Left forelimb (tissue), 1 donor: ENCODE results near the gene RCAN1.
"Not testable (repeated sequence)": the region's sequence is repeated elsewhere in the genome, so short reads cannot be mapped to it uniquely, and the experiment has no call there.

Source experiments
- DNase-seq: peaks from one replicate; pipeline ENCODE4 v3.0.0-alpha.2; 2018; ENCODE audit warnings: low spot score

RCAN1 gene

DNA sequence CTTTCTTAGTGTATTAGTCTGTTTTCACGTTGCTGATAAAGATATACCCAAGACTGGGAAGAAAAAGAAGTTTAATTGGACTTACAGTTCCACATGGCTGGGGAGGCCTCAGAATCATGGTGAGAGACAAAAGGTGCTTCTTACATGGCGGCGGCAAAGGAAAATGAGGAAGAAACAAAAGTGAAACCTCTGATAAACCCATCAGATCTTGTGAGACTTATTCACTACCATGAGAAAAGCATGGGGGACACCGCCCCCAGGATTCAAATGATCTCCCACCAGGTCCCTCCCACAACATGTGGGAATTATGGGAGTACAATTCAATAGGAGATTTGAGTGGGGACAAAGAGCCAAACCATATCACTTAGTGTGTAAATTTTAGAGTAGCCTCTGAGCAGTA, 46.1 kb downstream of the RCAN1 start:
- not testable (repeated sequence) for DNase-seq

DNA sequence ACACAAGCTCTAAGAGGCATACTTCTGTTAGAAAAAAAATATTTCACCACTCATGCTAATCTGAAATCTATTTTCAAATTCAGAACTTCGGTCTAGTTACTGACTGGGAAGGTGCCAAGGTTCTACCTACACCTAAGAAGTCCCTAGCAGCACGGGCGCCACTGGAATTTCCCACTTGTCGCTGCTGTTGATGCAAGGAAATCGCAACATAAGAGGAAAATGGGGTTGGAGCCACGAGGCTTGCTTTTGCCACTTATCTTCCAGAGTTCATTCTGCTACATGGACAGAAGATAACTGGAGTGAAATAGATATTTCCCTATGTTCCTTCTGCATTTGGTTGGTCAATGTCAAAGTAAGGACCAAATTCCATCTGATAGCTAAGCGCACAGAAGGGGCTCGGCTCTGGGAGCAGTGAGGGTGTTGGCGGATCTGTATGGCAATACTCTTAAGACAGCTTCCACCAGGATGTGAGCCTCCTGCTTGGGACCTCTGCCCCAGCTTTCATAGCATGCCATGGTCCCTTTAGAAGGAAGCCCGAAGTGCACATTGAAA, 47.2 kb downstream of the RCAN1 start:
- DNase-seq, result no peak

DNA sequence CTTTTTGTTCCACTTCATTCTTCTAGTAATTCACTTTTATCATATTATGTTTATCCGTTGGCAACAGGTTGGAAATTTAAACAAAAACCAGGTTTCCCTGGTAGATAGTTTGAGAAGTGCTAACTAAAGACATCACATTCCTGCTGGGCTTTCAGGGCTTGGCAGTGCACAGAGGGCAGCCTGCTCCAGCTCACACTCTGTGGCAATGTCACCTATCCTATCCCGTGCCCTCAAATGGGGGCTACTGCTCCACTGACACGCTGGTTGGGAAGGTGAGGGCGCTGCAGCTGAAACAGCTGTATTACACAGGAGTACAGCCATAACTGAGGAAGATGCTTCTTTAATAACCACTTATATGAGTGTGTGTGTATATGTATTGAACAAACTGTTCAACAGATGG, 49.7 kb downstream of the RCAN1 start:
- no peak for DNase-seq

DNA sequence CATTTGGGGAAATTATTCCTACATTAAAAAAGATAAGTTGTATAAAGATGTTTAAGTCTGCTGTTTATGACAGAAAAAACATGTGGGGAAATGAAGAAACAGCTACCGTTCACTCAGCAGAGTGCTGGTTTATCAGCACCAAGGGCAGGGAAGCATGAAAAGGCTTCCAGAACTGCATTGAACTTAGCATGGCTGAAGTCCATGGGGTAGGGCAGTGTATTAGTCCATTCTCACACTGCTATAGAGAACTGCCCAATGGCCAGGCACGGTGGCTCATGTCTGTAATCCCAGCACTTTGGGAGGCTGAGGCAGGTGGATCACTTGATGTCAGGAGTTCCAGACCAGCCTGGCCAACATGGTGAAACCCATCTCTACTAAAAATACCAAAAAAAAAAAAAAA, 51.5 kb downstream of the RCAN1 start:
- DNase-seq, result not testable (repeated sequence)

DNA sequence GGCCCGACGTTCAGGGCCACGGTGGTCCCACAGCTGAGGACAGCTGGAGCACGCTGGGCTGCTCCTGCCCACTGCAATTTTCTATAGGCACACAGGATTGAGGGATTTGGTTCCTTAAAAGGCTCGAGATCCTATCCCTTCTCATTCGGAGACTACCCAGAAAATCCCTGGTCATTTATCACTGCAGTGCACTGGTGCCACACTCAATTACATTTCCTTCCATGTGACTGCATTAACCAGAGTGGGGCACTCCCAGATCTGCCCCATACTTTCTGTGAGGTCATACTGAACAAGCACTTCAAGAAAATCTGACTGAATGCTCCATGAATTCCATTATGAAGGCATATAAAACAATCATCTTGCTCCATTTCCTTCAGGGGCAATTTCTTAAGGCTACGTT, 53.1 kb downstream of the RCAN1 start:
- no peak for DNase-seq

DNA sequence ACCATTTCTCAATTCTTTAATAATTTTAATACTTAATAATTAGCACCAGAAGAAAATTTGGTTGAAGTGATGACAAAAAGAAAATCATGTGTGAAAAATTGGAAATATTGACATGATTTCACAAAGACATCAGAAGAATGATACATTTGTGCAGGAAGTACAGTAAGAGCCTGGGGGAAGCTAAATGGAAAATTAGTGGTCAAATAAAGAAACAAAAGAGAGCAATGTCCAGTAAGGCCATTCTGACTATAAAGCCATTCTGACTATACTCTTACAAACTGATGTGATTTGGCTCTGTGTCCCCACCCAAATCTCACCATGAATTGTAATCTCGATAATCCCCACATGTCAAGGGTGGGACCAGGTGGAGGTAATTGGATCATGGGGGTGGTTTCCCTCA, 54.3 kb downstream of the RCAN1 start:
- no peak for DNase-seq

DNA sequence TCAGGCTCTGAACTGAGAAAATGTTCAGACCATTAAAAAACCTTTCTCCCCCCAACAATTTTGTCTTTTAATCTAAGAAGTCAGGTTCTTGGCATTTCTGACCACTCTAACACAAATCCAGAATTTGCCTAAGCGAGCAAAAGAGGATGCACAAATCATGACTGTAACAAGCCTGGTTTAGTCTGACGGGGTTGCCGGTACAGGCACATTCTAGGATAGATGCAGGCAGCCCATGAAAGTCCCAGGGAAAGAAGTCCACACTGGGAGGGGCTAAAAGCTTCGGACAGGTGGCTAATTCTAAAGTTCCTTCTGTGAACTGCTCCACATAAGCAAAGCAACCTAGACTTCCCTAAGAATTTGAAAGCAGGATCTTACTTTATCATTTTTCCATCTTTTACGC, 54.9 kb downstream of the RCAN1 start:
- DNase-seq, result no peak

DNA sequence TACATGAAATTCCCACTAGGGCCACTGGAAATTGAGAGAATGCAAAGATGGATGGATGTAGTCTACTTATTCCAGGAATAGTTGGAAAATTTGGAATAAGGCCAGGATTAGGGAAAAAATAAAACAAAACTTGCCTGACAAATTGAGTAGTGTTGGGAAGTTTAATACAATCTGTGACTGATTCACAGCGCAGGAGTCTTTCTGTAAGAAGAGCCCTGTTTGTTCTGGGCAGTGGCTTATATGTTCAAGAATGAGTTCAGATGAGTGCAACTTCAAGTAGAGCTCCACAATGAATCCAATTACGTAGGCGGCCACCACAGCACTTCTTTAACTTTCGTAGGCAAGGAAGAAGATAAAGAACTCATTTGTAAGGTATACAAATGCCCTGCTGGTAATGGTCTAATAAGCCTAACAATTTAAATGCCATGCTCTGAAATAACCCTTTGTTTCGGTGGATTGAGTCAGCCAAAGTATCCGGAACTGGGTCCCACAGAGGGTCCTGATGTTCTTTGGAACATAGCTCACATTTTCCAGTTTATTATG, 55.8 kb downstream of the RCAN1 start:
- no peak for DNase-seq

DNA sequence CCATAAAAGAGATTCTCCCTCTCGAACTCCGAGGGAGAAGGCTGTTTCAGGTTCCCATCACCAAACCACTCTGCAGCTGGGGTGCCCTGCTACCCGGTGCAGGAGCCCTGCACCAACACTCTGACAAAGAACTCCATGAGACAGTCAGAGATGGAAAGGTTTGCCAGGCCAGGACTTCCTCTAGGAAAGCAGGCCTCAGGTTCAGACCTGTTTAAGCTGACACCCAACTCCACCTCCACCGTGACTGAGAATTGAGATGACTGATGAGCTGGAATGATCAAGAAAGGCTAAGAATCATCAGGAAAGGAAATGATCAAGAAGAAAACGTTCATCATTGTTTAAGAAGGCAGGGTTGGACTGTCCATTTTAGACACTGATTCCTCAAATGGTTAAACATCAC, 56.7 kb downstream of the RCAN1 start:
- DNase-seq, result no peak

DNA sequence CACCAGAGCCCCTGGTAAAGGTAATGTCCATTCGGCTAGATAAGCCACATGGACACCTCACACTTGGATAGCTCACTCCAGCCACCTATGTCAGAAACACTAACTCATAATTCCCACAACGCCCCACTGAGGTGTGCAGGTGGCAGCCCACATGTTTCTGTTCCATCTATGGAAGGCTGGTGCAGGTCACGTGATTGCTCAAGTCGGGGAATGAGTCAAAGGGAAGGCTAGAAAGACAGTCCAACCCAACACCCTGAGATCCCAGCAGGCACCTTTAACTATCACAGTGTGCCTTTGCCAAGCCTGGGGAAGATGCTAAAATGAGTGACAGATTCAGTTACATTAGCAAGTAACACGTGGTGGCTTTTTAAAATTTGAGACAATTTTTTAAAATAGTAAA, 57.7 kb downstream of the RCAN1 start:
- no peak for DNase-seq

DNA sequence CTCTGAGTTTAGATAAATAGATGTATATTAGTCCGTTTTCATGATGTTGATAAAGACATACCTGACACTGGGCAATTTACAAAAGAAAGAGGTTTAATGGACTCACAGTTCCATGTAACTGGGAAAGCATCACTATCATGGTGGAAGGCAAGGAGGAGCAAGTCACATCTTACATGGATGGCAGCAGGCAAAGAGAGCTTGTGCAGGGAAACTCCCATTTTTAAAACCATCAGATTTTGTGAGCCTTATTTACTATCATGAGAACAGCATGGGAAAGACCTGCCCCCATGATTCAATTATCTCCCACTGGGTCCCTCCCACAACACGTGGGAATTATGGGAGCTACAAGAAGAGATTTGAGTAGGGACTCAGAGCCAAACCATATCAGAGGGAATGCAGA, 60.2 kb downstream of the RCAN1 start:
- DNase-seq, result not testable (repeated sequence)

DNA sequence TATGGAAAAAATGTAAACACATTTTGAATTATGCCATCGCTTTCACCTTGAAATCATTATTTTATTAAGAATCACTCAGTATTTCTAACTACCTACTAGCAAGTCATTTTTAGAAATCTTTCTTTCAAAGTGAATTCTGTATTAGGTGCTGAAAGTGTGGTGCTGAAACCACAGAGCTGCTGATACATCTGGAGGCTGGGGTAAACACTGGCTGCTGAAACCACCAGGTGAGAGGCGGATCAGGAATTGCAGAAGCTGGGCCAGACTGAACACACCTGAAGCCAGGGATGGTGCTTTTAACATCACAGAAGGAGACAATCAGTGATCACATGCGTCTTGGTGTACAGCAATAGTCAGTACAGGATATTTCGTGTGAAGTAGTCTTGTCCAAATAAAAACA, 60.7 kb downstream of the RCAN1 start:
- no peak for DNase-seq

DNA sequence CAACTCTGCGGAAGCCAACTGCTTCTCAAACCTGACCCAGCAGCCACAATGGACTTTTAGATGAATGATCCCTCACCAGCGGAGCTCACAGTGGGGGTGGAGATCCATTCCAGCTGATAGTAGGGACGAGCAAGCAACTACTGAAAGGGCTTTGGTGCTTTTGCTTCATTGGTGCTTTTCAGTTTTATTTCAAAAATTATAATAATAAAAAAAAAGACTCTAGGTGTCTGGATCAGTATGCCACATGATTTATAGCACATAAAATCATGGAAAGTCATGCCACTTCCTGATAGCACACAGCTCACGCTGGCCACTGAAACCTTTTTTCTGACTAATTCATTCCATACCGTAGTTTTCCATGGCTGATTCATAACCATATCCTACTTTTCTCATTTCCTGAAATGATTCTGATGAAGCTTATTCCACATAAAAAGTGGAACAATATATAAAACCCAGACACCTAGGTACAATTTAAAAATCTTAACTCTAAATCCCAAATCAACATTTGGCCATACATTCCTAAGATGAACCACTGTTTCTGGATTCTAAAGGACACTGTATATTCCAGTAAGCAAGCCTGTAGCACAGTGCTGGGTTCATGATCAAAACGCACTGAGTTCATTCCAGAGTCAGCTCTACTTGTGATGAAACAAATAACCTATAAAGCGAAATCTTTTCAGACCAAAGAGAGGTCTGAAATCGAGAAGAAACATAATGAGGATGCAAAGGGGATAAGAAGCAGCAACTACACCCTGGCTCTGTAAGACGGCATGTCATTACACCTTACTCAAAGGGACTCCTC, 61.6 kb downstream of the RCAN1 start:
- no peak for DNase-seq

DNA sequence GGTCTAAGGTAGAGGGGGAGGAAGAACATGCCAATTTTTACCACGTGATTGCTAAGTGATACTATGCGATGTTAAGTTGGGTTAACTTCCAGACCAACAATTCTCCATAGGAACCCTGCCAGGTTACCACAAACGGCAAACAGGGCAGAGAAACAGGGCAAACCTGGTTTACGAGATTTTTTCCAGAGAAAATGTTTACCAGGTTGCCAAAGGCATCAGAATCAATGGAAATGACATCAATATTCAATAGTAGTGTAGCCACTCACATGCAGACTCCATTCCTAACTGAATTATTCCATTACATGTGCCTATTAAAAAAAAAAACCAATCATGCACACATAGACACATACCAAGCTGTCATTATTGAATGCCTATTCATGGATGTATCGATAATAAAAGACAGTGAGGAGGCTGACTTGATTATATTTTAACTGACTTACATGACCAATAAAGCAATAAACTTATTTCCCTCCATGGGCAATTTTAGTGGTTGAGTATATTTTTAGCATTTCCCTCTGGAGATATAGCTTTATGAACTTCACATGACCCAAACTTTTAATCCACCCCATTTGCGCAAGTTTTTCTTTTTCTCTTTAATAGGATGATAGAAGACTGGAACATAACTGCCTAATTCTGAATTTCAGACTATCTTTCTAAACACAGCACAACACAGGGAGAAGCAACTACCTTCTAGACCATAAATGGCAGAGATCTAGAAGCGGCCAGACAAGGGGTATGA, 62.4 kb downstream of the RCAN1 start:
- no peak for DNase-seq

DNA sequence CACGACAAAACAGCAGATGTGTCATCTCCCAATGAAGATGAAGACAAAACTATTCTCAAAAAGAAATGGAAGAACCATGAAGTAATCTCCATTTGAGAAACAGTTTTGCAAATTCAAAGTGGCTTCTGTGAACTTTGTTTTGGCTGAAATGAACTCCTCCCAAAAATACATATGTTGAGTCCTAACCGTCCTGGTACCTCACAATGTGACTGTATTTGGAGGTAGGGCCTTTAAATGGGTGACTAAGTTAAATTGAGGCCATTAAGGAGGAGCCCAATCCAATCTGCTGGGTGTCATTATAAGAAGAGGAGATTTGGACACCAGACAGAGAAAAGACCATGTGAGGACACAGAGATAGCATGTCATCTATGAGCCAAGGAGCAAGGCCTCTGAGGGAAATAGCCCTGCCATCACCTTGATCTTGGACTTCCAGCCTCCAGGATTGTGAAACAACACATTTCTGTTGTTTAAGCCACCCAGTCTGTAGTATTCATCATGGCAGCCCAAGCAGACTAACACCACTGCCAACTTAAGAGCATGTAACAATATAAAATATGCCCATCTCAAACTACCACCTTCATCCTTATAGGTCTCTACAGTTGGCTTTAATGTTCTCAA, 64.6 kb downstream of the RCAN1 start:
- no peak for DNase-seq

DNA sequence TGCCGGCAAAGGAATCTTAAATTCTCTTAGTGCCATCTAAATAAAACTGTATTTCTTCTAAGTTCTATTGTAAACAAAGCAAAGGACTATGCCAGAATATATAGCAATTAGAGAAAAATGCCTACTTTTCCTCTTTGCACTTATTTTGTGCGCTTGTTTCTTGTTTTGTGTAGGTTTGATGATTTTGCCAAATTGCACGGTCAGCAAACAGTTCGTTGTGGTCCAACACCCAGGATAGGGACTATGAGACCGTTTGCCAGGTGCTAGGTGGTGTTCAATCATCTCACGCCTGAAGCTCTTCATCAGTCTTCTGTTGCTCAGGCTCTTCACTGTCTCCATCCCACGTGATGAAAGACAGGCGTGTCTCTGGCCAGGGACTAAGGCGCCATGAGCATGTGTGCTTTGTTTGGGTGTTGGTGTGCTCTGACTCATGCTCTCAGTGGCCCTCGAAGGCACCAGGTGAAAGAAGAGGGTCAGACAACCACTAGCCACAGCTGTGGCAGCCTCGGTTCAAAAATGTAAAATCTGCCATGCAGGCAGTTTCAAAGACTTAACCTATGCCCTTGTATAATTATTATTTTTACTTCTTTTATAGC, 66.0 kb downstream of the RCAN1 start:
- DNase-seq, result no peak

DNA sequence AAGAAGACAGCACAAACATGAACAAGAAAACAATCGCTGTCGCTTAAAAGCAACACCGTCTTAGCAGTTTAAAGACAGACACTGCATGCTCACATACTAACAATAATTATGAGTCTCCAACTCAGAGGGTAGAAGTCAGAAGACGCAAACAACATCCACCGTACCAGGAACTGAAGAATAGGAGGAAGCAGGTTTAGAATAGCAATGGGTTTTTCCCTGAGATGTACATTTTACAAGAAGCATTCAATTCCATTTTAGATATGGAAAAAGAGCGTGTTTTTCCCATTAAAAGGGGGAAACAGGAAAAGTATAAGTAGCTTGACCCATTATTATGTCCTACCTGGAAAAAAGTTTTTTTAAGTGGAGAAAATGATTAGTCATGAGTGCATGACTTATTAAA, 68.4 kb downstream of the RCAN1 start:
- DNase-seq, result no peak

DNA sequence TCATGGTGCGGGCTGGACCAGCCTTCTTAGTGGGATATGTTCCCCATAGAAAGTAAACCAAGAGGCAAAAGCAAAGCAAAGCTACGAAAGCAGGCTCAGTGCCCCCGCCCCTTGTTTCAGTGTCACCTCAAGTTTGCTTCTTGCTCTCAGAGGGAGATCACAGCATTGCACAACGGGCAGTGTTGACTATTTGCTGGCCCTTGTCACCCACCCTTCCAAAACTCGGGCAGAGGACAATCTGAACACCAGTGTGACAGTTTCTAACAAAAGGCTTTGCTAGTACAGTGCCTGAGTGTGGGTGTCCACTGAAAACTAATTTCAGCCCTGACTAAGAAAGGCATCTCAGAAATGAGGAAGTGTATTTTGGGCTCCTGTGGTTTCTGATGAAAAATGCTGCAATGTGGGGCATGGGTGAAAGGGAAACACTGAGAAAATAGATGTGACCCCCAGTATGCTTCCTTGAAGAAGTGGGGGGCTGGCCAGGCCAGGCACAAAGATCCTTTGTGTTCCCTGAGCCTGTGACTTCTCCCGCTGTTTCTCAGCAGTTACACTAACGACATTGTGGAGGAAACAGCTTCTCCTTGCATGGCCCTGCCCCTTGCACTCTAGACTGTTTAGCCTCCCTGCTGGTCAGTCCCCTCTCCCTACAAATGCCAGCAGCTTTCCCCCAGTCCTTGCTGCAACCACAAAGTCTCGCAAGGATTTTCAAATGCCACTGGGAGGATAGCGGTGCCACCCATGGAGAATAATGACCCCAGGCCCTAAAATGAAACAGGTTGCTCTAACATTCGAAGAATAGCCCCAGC, 69.6 kb downstream of the RCAN1 start:
- DNase-seq, result no peak

DNA sequence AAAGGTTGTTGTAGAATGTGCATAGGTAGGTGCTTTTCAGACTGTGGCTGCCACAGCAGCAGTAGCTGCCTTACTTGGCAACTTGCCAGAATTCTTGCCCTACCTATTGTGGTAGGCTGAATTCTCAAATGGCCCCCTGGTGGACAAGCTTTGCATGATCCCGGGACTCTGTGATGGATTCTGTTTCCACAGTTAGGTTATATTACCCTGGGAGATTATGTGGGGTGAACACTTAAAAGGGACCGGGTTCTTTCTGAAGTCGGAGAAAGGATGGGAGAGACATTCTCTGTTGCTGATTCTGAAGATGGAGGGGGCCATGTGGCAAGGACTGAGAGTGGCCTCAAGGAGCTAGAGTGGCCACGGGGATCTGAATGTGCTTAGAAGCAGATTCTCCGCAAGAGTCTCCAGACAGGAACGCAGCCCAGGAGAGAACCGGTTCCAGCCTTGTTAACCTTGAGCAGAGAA, 70.8 kb downstream of the RCAN1 start:
- no peak for DNase-seq

DNA sequence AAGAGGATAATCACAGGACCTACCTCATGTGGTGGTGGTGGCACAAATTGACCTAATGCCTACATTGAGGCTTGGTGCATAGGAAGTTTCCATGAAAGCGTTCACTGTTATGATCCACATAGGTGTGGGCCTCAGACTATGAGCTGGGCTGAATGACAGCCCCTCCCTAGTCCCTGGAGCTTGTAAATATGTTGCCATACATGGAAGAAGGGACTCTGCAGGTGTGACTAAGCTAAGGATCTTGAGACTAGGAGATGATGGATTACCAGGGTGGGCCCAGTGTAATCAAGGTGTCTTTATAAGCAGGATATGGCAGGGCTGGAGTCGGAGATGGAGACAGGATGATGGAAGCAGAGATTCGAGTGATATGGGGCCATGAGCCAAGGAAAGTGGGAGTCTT, 71.9 kb downstream of the RCAN1 start:
- no peak for DNase-seq

DNA sequence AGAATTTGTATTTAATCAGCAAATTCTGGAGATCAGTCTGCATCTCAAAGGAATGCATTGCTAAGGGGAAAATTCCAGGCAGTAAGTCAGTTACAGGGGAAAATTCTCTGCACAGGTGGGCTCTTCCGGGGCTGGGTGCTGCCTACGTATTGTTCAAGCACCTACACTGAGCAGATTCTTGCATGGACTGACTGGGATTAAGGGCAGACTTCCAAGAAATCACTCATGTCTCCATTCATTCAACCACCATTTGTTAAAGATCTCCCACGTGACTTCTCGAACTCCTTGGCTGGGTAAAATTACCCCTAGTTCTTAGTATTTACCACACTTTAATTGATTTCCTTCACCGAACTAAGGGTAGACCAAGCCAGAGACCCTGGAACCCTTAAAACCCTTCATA, 74.7 kb downstream of the RCAN1 start:
- no peak for DNase-seq
